Psoas muscle (tissue), 8 donors: ENCODE results near the gene EYS. TPM values are rescaled to one million over a fixed set of nuclear protein-coding genes. Genes with fewer than 3 reads are reported as not detected.

Experiments
- ATAC-seq, 4 donors: fragments of 200-7000 bp; cut with Tn5 transposase; one replicate each; pipeline ENCODE4 v1.9.1; 2020; ENCODE audit warnings: moderate library complexity in 3 of 4, mild to moderate bottlenecking in 2 of 4
- DNase-seq, 2 donors: peaks; one replicate each; pipeline ENCODE4 v3.0.0-alpha.2; 2020
- H3K27ac ChIP-seq: fragments of 200-600 bp; one replicate; pipeline ENCODE4 v1.8.0; 2022
- H3K27me3 ChIP-seq, 3 donors: fragments of 200-600 bp in 1 of 3; one replicate each; pipeline versions ENCODE4 v1.6.1 to v1.8.0; 2013 to 2022; ENCODE audit warnings: low read length in 2 of 3, mild to moderate bottlenecking in 2 of 3, moderate library complexity in 1 of 3; ENCODE audit not compliant: insufficient read depth in 3 of 3
- H3K36me3 ChIP-seq, 2 donors: fragments of 200-600 bp in 1 of 2; one replicate each; pipeline versions ENCODE4 v1.6.1 to v1.8.0; 2013 to 2022; ENCODE audit warnings: low read depth in 1 of 2, mild to moderate bottlenecking in 1 of 2, moderate library complexity in 1 of 2; ENCODE audit not compliant: insufficient read depth in 1 of 2
- H3K4me1 ChIP-seq: fragments of 200-600 bp; one replicate; pipeline ENCODE4 v1.8.0; 2022
- H3K4me3 ChIP-seq: fragments of 200-600 bp; one replicate; pipeline ENCODE4 v1.8.0; 2022; ENCODE audit warnings: mild to moderate bottlenecking
- H3K9me3 ChIP-seq: fragments of 200-600 bp; one replicate; pipeline ENCODE4 v1.8.0; 2022
- WGBS, 3 donors: extraction: QIAGEN DNeasy Blood & Tissue Kit; methylation state at CpG; one replicate each; pipeline versions ENCODE4 v1.1.6 to v1.1.7; 2013; 5-methylcytosine and 5-hydroxymethylcytosine counted together
- intact Hi-C, 2 donors: fragments of 100-400 bp; cut with DNase I; formaldehyde crosslinking; loops; one replicate each; pipeline versions ENCODE4 v1.11.0 to v1.14.2; 2022
- polyA plus RNA-seq, 3 donors: library from polyadenylated mRNA; stranded (reverse); fragments of 200-250 nt; gene quantifications; one replicate each; pipeline ENCODE4 v1.2.3, GENCODE V29; 2013
- total RNA-seq, 4 donors: library from RNA; stranded (reverse); fragmentation: NEBNext Ultra II Directional in 2 of 4; extraction: Animal tissue kit (Norgen Biotek cat#: 25700) in 2 of 4; gene quantifications; one replicate each; pipeline versions ENCODE4 v1.2.1 to v1.2.4, GENCODE V29; 2021 to 2023
- TF ChIP-seq, protein P1 (sequence below): fragments of 200-600 bp; IDR thresholded peaks from one replicate; pipeline ENCODE4 v1.8.0; 2022; ENCODE audit warnings: antibody characterized with exemption
- donor health status: healthy with polysubstance abuse.
- donor health status: DM: no; HTN: no; CAD: no; lungs with moderate emphysema.
- donor health status: Bipolar disorder and iron deficiency.
- donor health status: healthy.
- donor health status: DM: yes; HTN: yes; CAD: no.
- donor health status: DM: no; HTN: no; CAD: no.
- donor health status: DM: no; HTN: no; CAD: no.
- donor health status: DM: yes; HTN: yes; CAD: no.

The EYS gene
- total and polyA plus RNA-seq, 7 donors = under 0.01 TPM; not detected in 6

GRCh38 chr6:63793465-63794137 is 1913.4 kb downstream of the EYS start:
- Histone ChIP-seq H3K9me3 (no peaks in the 10 kb centered on the region), H3K27me3 (peaks cover 0 to 4% (median 0%) of the 10 kb centered on the region in 3 donors), H3K27ac (no peak overlapping the region), H3K36me3 (no peaks in the 10 kb centered on the region), H3K4me1 (no peaks in the 10 kb centered on the region), H3K4me3 (no peak overlapping the region)
- no peak for DNase-seq
- no peak for ATAC-seq
- 70 to 74% (median 71%) methylated on average over 4 of the region's 4 CpGs for WGBS, 3 donors
- intact Hi-C loops = no loop called here
- TF ChIP-seq, protein P1, sequence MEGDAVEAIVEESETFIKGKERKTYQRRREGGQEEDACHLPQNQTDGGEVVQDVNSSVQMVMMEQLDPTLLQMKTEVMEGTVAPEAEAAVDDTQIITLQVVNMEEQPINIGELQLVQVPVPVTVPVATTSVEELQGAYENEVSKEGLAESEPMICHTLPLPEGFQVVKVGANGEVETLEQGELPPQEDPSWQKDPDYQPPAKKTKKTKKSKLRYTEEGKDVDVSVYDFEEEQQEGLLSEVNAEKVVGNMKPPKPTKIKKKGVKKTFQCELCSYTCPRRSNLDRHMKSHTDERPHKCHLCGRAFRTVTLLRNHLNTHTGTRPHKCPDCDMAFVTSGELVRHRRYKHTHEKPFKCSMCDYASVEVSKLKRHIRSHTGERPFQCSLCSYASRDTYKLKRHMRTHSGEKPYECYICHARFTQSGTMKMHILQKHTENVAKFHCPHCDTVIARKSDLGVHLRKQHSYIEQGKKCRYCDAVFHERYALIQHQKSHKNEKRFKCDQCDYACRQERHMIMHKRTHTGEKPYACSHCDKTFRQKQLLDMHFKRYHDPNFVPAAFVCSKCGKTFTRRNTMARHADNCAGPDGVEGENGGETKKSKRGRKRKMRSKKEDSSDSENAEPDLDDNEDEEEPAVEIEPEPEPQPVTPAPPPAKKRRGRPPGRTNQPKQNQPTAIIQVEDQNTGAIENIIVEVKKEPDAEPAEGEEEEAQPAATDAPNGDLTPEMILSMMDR = no peak

- intact Hi-C loops = no loop called here
- no peak for DNase-seq
- 58 to 63% (median 62%) methylated on average over 3 of the region's 3 CpGs for WGBS, 3 donors
Measured at GRCh38 chr6:63792736-63793464, 1914.1 kb downstream of the EYS start.

GRCh38 chr6:63790334-63790733 is 1916.7 kb downstream of the EYS start:
- H3K27me3 ChIP-seq = peaks cover 0 to 4% (median 0%) of the 10 kb centered on the region in 3 donors
- intact Hi-C loops = no loop called here
- WGBS, 3 donors = 66 to 70% (median 68%) methylated on average over 3 of the region's 3 CpGs

More at GRCh38 chr6:63792736-63793464, 1914.1 kb downstream of the EYS start:
- H3K27me3 ChIP-seq = peaks cover 0 to 4% (median 0%) of the 10 kb centered on the region in 3 donors
- TF ChIP-seq, protein P1 = no peak
- H3K36me3 ChIP-seq = no peaks in the 10 kb centered on the region
- H3K4me1 ChIP-seq = no peaks in the 10 kb centered on the region
- no peak overlapping the region for H3K27ac ChIP-seq
- H3K9me3 ChIP-seq = no peaks in the 10 kb centered on the region
- ATAC-seq = no peak
- no peak overlapping the region for H3K4me3 ChIP-seq

GRCh38 chr6:63789699-63790098 is 1917.3 kb downstream of the EYS start:
- intact Hi-C loops = no loop called here
- Histone ChIP-seq H3K27ac (no peak overlapping the region), H3K4me1 (no peaks in the 10 kb centered on the region), H3K4me3 (no peak overlapping the region), H3K9me3 (no peaks in the 10 kb centered on the region), H3K36me3 (no peaks in the 10 kb centered on the region), H3K27me3 (peaks cover 0 to 4% (median 0%) of the 10 kb centered on the region in 3 donors)
- TF ChIP-seq, protein P1 = no peak
- 78 to 83% (median 82%) methylated on average over 3 of the region's 3 CpGs for WGBS, 3 donors
- DNase-seq (no peak), ATAC-seq (no peak)

More at GRCh38 chr6:63790334-63790733, 1916.7 kb downstream of the EYS start:
- H3K9me3 ChIP-seq = no peaks in the 10 kb centered on the region
- DNase-seq = no peak
- TF ChIP-seq, protein P1 = no peak
- no peak overlapping the region for H3K4me3 ChIP-seq
- no peaks in the 10 kb centered on the region for H3K4me1 ChIP-seq
- H3K36me3 ChIP-seq = no peaks in the 10 kb centered on the region
- H3K27ac ChIP-seq = no peak overlapping the region
- no peak for ATAC-seq
